Esophagus (tissue), 2 donors: ENCODE results near the gene HOGA1. TPM values are rescaled to one million over a fixed set of nuclear protein-coding genes. Genes with fewer than 3 reads are reported as not detected.
A peak's percentile ranks its signal among the peaks of the same experiment; 100 is the strongest.

ENCODE experiments used
- H3K27ac ChIP-seq, 2 donors: one replicate each; pipeline ENCODE4 v1.5.1; 2013; ENCODE audit warnings: low read depth in 2 of 2, mild to moderate bottlenecking in 2 of 2, inconsistent platforms in 1 of 2, low read length in 1 of 2, moderate library complexity in 1 of 2
- H3K27me3 ChIP-seq, 2 donors: one replicate each; pipeline ENCODE4 v1.6.1; 2013; ENCODE audit warnings: low read length in 2 of 2, control low read depth in 1 of 2, mild to moderate bottlenecking in 1 of 2; ENCODE audit not compliant: insufficient read depth in 2 of 2, control insufficient read depth in 1 of 2
- H3K36me3 ChIP-seq, 2 donors: one replicate each; pipeline ENCODE4 v1.6.1; 2013; ENCODE audit warnings: low read length in 1 of 2; ENCODE audit not compliant: control insufficient read depth in 2 of 2, insufficient read depth in 2 of 2
- H3K4me1 ChIP-seq, 2 donors: one replicate each; pipeline ENCODE4 v1.6.1; 2013; ENCODE audit warnings: low read length in 1 of 2; ENCODE audit not compliant: control insufficient read depth in 2 of 2, insufficient read depth in 2 of 2
- H3K4me3 ChIP-seq, 2 donors: one replicate each; pipeline ENCODE4 v1.5.1; 2013; ENCODE audit warnings: low read length in 2 of 2, mild to moderate bottlenecking in 2 of 2, low read depth in 1 of 2, moderate library complexity in 1 of 2
- H3K9me3 ChIP-seq, 2 donors: one replicate each; pipeline ENCODE4 v1.6.1; 2013; ENCODE audit warnings: mild to moderate bottlenecking in 2 of 2, low read depth in 1 of 2, low read length in 1 of 2, moderate library complexity in 1 of 2; ENCODE audit not compliant: control insufficient read depth in 2 of 2, insufficient read depth in 1 of 2
- WGBS, 2 donors: extraction: QIAGEN DNeasy Blood & Tissue Kit; methylation state at CpG; one replicate each; pipeline ENCODE4 v1.1.7; 2013; 5-methylcytosine and 5-hydroxymethylcytosine counted together
- polyA plus RNA-seq, 2 donors: library from polyadenylated mRNA; stranded (reverse); fragments of 200-250 nt; gene quantifications; one replicate each; pipeline ENCODE4 v1.2.3, GENCODE V29; 2013
- donor health status: healthy with polysubstance abuse.
- donor health status: Bipolar disorder and iron deficiency.

The HOGA1 gene
- polyA plus RNA-seq, 2 donors: 0.78 to 1.4 TPM

GRCh38 chr10:97543025-97543546 lies 41.1 kb upstream of the HOGA1 start:
- Histone ChIP-seq H3K27ac (peak overlapping the region; percentile 94 to 99), H3K9me3 (no peaks in the 10 kb centered on the region), H3K4me3 (no peak overlapping the region), H3K36me3 (no peaks in the 10 kb centered on the region), H3K4me1 (peaks cover 10 to 23% of the 10 kb centered on the region in 2 donors), H3K27me3 (no peaks in the 10 kb centered on the region)
- WGBS, 2 donors: 25 to 46% methylated on average over 10 of the region's 10 CpGs

GRCh38 chr10:97546456-97547270 lies 37.5 kb upstream of the HOGA1 start:
- H3K4me1 ChIP-seq: peaks cover 14 to 20% of the 10 kb centered on the region in 2 donors
- H3K27ac ChIP-seq: no peak overlapping the region
- no peaks in the 10 kb centered on the region for H3K36me3 ChIP-seq
- no peaks in the 10 kb centered on the region for H3K9me3 ChIP-seq
- WGBS, 2 donors: 85 to 87% methylated on average over 18 of the region's 18 CpGs
- no peak overlapping the region for H3K4me3 ChIP-seq
- no peaks in the 10 kb centered on the region for H3K27me3 ChIP-seq

DNA sequence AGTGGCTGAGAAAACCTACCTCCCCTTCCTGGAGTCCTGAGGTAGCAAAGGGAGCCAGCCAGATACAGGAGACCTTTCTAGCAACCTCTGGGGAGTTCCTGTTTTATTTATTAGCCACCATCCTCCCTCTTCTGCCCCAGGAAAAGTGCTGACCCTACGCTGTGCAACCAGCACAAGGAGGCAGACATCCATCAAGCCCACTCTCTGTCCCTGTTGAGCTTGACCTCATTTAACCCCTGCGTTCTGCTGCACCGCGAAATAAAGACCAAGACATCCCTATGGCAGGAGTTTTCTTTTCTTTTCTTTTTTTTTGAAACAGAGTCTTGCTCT lies 37.0 kb upstream of the HOGA1 start:
- Histone ChIP-seq H3K9me3 (no peaks in the 10 kb centered on the region), H3K27ac (no peak overlapping the region), H3K36me3 (no peaks in the 10 kb centered on the region), H3K27me3 (no peaks in the 10 kb centered on the region), H3K4me1 (peaks cover 13 to 17% of the 10 kb centered on the region in 2 donors), H3K4me3 (no peak overlapping the region)
- 78 to 79% methylated on average over 4 of the region's 4 CpGs for WGBS, 2 donors

DNA sequence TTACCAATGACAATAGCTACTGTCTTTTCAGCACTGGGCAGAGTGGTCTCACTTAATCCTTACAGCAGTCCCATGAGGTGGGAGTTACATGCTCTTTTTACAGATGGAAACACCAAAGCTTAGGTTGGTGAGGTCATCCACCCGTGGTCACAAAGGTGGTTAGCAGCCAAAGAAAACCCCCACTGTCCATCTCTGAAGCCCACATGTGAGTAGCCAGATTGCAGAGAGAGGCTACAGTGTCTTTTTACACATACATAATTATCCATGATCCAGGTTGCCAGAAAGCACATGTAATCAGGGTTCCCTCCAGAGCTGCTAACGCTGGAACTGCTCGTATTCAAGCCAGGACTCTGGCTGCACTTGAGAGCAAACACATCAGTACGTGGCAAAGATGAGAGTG lies 36.2 kb upstream of the HOGA1 start:
- H3K9me3 ChIP-seq: no peaks in the 10 kb centered on the region
- H3K4me1 ChIP-seq: peaks cover 6 to 10% of the 10 kb centered on the region in 2 donors
- H3K36me3 ChIP-seq: no peaks in the 10 kb centered on the region
- no peaks in the 10 kb centered on the region for H3K27me3 ChIP-seq
- H3K27ac ChIP-seq: no peak overlapping the region
- 70 to 75% methylated on average over 4 of the region's 4 CpGs for WGBS, 2 donors
- no peak overlapping the region for H3K4me3 ChIP-seq

DNA sequence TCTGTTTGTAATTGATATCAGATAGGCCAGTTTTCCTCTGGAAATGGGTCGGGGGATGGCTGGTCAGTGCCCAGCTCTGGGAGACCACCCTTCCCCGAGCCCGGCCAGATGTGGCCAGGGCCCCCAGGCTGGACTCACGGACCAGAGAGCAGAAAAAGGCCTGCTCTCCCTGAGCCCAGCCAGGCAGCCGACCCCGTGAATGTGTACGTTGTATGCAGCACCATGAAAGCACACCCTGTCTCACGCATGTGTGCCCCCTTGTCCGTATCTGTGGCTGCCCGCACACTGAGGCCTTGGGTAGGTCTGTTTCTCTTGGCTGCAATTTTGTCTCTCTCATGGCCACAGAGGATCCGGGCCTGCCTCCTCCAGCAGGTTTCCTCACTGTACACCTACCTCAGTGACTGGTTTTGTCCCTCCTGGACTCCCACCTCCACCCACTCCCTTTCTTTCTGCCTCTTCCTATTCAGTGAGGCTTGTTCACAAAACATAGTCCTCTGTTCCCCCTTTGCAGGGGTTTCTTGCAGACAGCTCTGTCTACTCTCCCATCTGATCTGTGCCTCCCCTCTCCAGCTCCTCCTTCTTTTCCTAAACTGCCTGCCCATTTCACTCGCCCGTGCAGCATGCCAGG lies 35.2 kb upstream of the HOGA1 start:
- Histone ChIP-seq H3K4me3 (no peak overlapping the region), H3K27ac (no peak overlapping the region), H3K36me3 (no peaks in the 10 kb centered on the region), H3K4me1 (peaks cover 5 to 7% of the 10 kb centered on the region in 2 donors), H3K9me3 (no peaks in the 10 kb centered on the region), H3K27me3 (no peaks in the 10 kb centered on the region)
- 81 to 83% methylated on average over 13 of the region's 13 CpGs for WGBS, 2 donors

DNA sequence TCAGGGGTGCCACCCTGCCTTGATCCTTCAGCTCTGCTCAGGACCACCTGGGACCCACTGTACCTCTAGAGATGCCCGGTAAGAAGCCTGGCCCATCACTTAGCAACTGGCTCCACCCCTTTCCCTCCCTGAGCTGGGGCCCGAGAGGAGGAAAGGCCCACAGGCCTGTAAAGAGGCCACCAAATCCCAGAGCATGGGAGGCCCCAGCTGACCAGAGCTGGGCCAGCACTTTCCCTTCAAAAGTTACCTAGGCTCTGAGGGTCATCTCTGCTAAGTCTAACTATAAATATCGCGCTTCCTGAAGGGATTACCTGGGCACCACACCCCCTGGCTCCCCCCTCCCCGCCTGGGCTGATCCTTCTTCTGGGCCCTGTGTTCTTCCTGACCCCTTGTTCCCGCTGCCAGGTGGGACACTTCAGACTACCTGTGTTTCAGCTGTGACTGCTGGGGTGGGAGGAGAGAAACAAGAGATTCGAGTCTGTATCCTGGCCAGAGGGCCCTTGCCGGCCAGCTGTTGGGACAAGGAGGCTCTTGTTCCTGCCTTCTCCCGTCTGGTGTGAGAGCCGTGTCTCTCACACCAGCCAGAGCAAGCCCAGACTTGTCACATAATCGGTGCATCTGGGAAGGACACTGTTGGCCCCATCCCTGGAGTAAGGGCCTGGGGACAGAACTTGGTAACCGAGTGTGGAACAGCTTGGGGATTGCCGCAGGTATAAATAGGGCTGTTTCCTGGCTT lies 34.4 kb upstream of the HOGA1 start:
- H3K27me3 ChIP-seq: no peaks in the 10 kb centered on the region
- no peaks in the 10 kb centered on the region for H3K9me3 ChIP-seq
- no peak overlapping the region for H3K4me3 ChIP-seq
- H3K4me1 ChIP-seq: peaks cover 5 to 7% of the 10 kb centered on the region in 2 donors
- 41 to 59% methylated on average over 13 of the region's 13 CpGs for WGBS, 2 donors
- H3K27ac ChIP-seq: peak overlapping the region in 1 of 2 donors; percentile 21
- H3K36me3 ChIP-seq: no peaks in the 10 kb centered on the region

DNA sequence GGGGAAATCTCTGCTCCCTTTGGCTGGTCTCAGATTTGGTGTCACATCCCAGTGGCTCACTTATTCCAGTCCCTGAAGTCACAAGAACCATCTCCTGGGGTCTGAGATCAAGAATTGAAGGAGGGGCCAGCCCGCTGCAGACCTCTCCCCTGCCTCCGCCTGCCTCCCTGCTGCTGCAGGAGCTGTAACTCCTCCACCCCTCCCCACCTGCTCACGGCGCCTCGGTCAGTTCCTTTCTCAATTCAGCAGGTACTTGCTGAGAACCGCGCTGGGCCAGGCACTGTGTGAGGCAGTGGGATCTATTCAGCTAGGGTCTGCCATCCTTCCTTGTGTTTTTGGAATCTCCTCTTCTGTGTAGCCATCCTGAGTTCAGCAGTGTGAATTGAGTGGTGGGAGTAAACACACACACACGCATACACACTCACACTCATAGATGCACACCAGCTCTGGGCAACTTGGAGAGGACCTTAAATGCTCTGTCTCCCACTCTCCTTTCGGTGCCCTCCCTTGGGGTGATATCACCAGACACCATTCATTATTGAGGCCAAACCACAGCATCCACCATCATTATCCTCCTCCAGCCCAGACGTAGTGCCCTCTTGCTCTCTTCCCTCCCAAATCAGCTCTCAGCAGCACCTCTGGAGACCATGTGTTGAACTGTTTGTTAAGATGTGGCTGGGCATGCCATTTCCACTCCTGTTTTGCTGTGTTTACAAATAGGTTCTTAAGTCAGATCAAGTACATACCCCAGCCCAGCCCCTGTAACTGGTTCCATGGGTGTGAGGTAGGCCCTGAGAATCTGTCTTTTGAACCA lies 33.6 kb upstream of the HOGA1 start:
- Histone ChIP-seq H3K27me3 (no peaks in the 10 kb centered on the region), H3K4me1 (peaks cover 5 to 7% of the 10 kb centered on the region in 2 donors), H3K27ac (no peak overlapping the region), H3K4me3 (no peak overlapping the region), H3K9me3 (no peaks in the 10 kb centered on the region), H3K36me3 (no peaks in the 10 kb centered on the region)
- 81 to 82% methylated on average over 10 of the region's 10 CpGs for WGBS, 2 donors

DNA sequence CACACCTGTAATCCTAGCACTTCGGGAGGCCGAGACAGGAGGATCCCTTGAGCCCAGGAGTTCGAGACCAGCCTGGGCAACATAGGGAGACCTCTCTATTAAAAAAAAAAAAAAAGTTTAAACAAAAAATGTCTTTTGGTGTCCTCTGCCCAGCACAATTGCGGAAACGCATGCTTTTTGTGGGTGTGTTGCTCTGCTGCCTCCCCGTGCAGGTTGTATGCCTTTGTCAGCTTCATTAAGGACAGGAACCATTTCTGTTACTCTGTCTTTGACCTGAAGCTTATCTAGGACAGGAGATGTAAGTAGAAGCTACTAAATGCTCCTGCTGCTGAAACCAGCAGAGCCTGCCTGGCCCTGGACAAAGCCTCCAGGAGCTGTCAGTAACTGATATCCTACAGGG lies 32.9 kb upstream of the HOGA1 start:
- no peak overlapping the region for H3K27ac ChIP-seq
- peaks cover 5 to 7% of the 10 kb centered on the region in 2 donors for H3K4me1 ChIP-seq
- no peaks in the 10 kb centered on the region for H3K9me3 ChIP-seq
- no peaks in the 10 kb centered on the region for H3K36me3 ChIP-seq
- H3K27me3 ChIP-seq: no peaks in the 10 kb centered on the region
- H3K4me3 ChIP-seq: no peak overlapping the region
- WGBS, 2 donors: 88% methylated on average over 6 of the region's 6 CpGs

- H3K36me3 ChIP-seq: no peaks in the 10 kb centered on the region
- H3K27me3 ChIP-seq: no peaks in the 10 kb centered on the region
- peaks cover 3 to 5% of the 10 kb centered on the region in 2 donors for H3K4me1 ChIP-seq
- no peak overlapping the region for H3K27ac ChIP-seq
- no peak overlapping the region for H3K4me3 ChIP-seq
- WGBS, 2 donors: 18 to 21% methylated on average over 6 of the region's 6 CpGs
- H3K9me3 ChIP-seq: no peaks in the 10 kb centered on the region
Observed at GRCh38 chr10:97553575-97554031, 30.6 kb upstream of the HOGA1 start.
